Activated naive CD4-positive, alpha-beta T cell treated with anti-CD3 and anti-CD28 coated beads for 36 hours (primary cell): ENCODE measurements around the gene ADAP1. TPM values are rescaled to one million over a fixed set of nuclear protein-coding genes. Genes with fewer than 3 reads are reported as not detected.
A peak's percentile ranks its signal among the peaks of the same experiment; 100 is the strongest.
"Not testable (repeated sequence)": the region's sequence is repeated elsewhere in the genome, so short reads cannot be mapped to it uniquely, and the experiment has no call there.

ENCODE experiments used
- CTCF ChIA-PET: fragments of 350-600 bp; sonication (Branson Sonifier 250); formaldehyde crosslinking; loops from one replicate; lab custom pipeline; 2021; ENCODE audit warnings: antibody characterized with exemption; lab: Charles Lee
- DNase-seq: peaks from one replicate; pipeline ENCODE4 v3.0.0-alpha.2; 2020
- H3K27ac Mint-ChIP-seq: one replicate; pipeline ENCODE4 v1.8.0; 2021; ENCODE audit warnings: mild to moderate bottlenecking, mixed read lengths
- H3K27me3 Mint-ChIP-seq: one replicate; pipeline ENCODE4 v1.8.0; 2021; ENCODE audit warnings: low read depth, mixed read lengths
- H3K36me3 Mint-ChIP-seq: one replicate; pipeline ENCODE4 v1.8.0; 2021; ENCODE audit warnings: low read depth, mixed read lengths
- H3K4me1 Mint-ChIP-seq: one replicate; pipeline ENCODE4 v1.8.0; 2021; ENCODE audit warnings: low read depth, mixed read lengths
- H3K4me3 Mint-ChIP-seq: one replicate; pipeline ENCODE4 v1.8.0; 2021; ENCODE audit warnings: mild to moderate bottlenecking, moderate library complexity, mixed read lengths
- H3K9me3 Mint-ChIP-seq: one replicate; pipeline ENCODE4 v1.8.0; 2021; ENCODE audit warnings: mixed read lengths
- intact Hi-C: fragments of 100-400 bp; cut with micrococcal nuclease; formaldehyde crosslinking; loops from one replicate; pipeline ENCODE4 v1.15.1; 2023
- total RNA-seq, 2 experiments: library from RNA; stranded (reverse); gene quantifications; one replicate each; pipeline ENCODE4 v1.2.3, GENCODE V29; 2021

The ADAP1 gene, protein sequence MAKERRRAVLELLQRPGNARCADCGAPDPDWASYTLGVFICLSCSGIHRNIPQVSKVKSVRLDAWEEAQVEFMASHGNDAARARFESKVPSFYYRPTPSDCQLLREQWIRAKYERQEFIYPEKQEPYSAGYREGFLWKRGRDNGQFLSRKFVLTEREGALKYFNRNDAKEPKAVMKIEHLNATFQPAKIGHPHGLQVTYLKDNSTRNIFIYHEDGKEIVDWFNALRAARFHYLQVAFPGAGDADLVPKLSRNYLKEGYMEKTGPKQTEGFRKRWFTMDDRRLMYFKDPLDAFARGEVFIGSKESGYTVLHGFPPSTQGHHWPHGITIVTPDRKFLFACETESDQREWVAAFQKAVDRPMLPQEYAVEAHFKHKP
- total RNA-seq, result 1 to 10 TPM; 8.0 to 9.9 TPM

DNA sequence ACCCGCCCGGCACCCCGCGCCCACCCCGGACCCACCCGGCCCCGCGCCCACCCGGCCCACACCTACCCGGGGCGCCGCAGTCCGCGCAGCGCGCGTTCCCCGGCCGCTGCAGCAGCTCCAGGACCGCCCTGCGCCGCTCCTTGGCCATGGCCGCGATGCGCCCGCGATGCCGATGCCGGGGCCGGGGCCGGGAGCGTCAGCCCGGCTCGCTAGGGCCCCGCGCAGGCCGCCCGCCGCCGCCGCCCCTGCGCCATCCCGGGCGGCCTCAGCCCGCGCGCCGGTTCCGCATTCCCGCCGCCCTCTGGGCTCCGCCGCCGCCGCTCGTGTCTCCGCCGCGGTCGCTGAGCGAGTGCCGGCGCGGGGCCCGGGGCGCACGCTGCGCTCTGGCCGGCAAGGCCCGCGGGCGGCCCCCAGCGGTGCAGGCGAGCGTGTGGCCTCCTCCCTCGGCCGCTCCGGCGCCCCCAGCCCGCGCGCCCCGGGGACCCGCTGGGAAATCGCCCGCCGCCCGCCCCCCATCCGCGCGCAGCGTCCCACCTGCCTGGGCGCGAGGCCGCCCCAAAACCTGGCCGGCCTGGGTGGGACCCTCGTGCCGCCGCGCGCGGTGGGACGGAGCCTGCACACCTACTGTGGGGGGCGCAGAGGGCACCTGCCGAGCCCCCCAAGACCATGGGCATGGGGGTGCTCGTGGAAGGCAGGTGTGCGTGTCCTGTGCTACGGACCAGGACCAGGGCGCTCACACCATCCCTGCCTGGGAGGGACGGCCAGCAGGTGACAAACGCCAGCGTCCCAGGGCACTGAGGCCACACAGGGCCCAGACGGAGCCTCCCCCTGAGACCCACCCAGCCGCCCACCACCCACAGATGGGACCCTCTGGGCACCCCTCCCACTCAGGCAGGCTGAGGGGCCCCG is at the start of gene ADAP1:
ADAP1 (minus strand) TSS at position 351 of the 909 bp plus-strand sequence; CDS start at position 148, 203 bp downstream.
- Mint-ChIP-seq H3K27me3 (peaks cover 7% of the 10 kb centered on the region), H3K27ac (no peak within 1 kb of the TSS), H3K4me1 (no peaks in the 10 kb centered on the region), H3K9me3 (no peaks in the 10 kb centered on the region), H3K4me3 (peak within 1 kb of the TSS; percentile 49), H3K36me3 (no peaks in the 10 kb centered on the region)
- DNase-seq, result peak; percentile 54
- intact Hi-C loops, result loop anchor here (1.0 kb wide), 2 partner anchors 46 to 168 kb away; no protein-coding TSS in a partner anchor
- CTCF ChIA-PET, result interaction anchor here (0.6 to 2.7 kb wide), 4 partner anchors 9 to 89 kb away, joined by 4 to 19 read pairs (median 4); no protein-coding TSS in a partner anchor

DNA sequence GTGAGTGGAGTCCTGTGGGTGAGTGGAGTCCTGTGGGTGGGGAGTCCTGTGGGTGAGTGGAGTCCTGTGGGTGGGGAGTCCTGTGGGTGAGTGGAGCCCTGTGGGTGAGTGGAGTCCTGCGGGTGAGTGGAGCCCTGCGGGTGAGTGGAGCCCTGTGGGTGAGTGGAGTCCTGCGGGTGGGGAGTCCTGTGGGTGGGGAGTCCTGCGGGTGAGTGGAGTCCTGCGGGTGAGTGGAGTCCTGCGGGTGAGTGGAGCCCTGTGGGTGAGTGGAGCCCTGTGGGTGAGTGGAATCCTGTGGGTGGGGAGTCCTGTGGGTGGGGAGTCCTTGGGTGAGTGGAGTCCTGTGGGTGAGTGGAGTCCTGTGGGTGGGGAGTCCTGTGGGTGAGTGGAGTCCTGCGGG is 48.0 kb upstream of the ADAP1 start:
- intact Hi-C loops, H3K27me3 Mint-ChIP-seq, H3K4me3 Mint-ChIP-seq, H3K9me3 Mint-ChIP-seq, H3K4me1 Mint-ChIP-seq, H3K27ac Mint-ChIP-seq, DNase-seq, CTCF ChIA-PET, H3K36me3 Mint-ChIP-seq: not testable (repeated sequence)

DNA sequence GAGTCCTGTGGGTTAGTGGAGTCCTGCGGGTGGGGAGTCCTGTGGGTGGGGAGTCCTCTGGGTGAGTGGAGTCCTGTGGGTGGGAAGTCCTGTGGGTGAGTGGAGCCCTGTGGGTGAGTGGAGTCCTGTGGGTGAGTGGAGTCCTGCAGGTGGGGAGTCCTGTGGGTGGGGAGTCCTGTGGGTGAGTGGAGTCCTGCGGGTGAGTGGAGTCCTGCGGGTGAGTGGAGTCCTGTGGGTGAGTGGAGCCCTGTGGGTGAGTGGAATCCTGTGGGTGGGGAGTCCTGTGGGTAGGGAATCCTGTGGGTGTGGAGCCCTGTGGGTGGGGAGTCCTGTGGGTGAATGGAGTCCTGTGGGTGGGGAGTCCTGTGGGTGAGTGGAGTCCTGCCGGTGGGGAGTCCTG is 47.5 kb upstream of the ADAP1 start:
- H3K27me3 Mint-ChIP-seq, H3K4me1 Mint-ChIP-seq, CTCF ChIA-PET, H3K9me3 Mint-ChIP-seq, intact Hi-C loops, H3K27ac Mint-ChIP-seq, H3K4me3 Mint-ChIP-seq, DNase-seq, H3K36me3 Mint-ChIP-seq: not testable (repeated sequence)

DNA sequence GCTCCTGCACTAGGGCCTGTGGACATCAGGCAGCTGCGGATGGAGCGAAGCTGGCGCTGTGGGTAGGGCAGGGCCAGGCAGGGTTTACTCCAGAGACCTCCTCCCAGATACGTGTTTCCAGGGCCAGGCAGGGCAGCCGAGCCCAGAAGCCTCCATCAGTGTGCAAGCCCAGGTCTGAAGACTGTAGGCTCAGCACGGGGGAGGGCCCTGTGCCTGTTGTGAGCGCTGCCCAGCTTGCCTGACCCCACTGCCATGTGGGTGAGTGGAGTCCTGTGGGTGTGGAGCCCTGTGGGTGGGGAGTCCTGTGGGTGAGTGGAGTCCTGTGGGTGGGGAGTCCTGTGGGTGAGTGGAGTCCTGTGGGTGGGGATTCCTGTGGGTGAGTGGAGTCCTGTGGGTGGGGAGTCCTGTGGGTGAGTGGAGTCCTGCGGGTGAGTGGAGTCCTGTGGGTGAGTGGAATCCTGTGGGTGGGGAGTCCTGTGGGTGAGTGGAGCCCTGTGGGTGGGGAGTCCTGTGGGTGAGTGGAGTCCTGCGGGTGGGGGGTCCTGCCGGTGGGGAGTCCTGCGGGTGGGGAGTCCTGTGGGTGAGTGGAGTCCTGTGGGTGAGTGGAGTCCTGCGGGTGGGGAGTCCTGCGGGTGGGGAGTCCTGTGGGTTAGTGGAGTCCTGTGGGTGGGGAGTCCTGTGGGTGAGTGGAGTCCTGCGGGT is 46.7 kb upstream of the ADAP1 start:
- DNase-seq, result not testable (repeated sequence)

DNA sequence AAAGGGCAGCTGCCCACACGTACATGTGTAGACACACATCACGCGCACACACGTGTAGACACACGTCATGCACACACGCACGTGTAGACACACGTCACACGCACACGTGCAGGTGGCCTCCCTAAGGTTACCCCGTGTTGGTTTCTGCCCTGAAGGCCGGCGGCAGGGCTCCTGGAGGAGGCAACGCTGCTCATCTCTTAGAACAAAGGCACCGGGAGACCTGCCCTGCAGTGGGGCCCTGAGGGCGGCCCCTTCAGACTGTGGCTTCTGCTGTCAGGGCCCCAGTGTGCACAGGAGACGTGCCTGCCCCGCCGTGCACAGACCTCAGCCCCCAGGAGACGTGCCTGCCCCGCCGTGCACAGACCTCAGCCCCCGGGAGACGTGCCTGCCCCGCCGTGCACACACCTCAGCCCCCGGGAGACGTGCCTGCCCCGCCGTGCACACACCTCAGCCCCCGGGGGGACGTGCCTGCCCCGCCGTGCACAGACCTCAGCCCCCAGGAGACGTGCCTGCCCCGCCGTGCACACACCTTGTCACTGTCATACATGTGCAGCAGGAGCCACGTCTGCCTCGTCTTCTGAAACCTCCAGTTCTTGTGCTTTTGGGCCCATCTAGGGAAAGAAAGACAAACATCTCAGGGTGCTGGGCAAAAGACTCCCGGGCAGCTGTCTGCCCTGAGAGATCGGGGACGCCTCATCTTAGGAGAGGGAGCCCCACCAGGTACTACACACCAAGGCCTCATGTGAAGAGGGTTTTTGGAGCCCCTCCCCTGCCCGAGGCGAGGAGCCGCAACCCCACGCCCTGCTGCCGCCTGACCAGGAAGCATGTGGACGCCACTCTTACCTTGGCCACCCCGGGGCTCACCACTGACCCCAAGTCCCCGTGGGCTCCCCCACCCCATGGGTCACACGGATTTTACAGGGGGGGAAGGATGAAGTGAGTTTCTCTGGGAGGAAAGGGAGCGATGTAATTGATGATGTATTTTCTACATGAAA is 45.8 kb upstream of the ADAP1 start:
- Mint-ChIP-seq H3K9me3 (no peaks in the 10 kb centered on the region), H3K4me1 (no peaks in the 10 kb centered on the region)

More for the DNA sequence above, 46.7 kb upstream of the ADAP1 start:
- H3K4me1 Mint-ChIP-seq, H3K27ac Mint-ChIP-seq, H3K27me3 Mint-ChIP-seq, H3K36me3 Mint-ChIP-seq, H3K4me3 Mint-ChIP-seq, H3K9me3 Mint-ChIP-seq, intact Hi-C loops: not testable (repeated sequence)
- CTCF ChIA-PET, result interaction anchor here (0.5 to 1.0 kb wide), 3 partner anchors 57 to 124 kb away, joined by 3 to 4 read pairs (median 3); no protein-coding TSS in a partner anchor

DNA sequence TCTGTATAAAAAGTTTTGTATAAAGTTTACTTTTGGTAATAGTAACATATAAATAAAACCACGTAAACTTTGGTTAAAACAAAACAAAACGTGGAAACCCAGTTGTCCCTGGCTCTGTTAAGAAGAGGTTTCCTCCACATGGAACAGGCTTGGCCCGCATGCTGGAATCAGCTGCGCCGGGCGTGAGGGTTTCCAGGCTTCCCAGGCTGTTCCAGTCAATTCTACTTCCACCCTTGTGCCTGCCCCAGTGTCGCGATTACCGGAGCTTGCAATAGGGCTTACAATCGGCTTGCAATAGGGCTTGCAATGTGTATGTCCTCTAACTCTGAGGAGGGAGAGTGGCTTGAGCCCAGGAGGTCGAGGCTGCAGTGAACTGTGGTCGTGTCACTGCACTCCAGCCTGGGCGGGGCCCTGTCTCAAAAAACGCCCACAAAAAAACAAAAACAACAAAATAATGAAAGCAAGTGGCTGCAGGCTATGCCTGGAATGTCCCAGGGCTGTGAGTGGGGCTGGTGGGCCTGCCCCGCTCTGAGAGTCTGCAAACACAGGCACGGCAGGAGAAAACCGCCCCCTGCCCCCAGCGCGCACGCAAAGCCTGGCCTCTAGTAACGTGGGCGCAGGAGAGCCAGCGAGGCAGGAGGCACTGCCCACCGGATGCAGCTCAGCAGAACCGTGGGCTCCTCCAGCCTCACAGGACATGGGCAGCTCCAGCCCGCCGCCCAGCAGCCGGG is 44.8 kb upstream of the ADAP1 start:
- intact Hi-C loops, result no loop called here
- CTCF ChIA-PET, result interaction anchor here (1.2 kb wide), 1 partner anchor 176 kb away, joined by 3 read pairs; no protein-coding TSS in a partner anchor
- Mint-ChIP-seq H3K4me1 (no peaks in the 10 kb centered on the region), H3K36me3 (peaks cover 2% of the 10 kb centered on the region), H3K4me3 (no peak overlapping the region), H3K27ac (no peak overlapping the region), H3K27me3 (no peaks in the 10 kb centered on the region), H3K9me3 (no peaks in the 10 kb centered on the region)
- DNase-seq, result no peak

More for the DNA sequence above, 45.8 kb upstream of the ADAP1 start:
- intact Hi-C loops, result no loop called here
- Mint-ChIP-seq H3K4me3 (no peak overlapping the region), H3K36me3 (peaks cover 2% of the 10 kb centered on the region), H3K27me3 (no peaks in the 10 kb centered on the region), H3K27ac (no peak overlapping the region)
- no peak for DNase-seq
- CTCF ChIA-PET, result interaction anchor here (0.7 to 1.0 kb wide), 2 partner anchors 58 to 66 kb away, joined by 3 read pairs; no protein-coding TSS in a partner anchor

DNA sequence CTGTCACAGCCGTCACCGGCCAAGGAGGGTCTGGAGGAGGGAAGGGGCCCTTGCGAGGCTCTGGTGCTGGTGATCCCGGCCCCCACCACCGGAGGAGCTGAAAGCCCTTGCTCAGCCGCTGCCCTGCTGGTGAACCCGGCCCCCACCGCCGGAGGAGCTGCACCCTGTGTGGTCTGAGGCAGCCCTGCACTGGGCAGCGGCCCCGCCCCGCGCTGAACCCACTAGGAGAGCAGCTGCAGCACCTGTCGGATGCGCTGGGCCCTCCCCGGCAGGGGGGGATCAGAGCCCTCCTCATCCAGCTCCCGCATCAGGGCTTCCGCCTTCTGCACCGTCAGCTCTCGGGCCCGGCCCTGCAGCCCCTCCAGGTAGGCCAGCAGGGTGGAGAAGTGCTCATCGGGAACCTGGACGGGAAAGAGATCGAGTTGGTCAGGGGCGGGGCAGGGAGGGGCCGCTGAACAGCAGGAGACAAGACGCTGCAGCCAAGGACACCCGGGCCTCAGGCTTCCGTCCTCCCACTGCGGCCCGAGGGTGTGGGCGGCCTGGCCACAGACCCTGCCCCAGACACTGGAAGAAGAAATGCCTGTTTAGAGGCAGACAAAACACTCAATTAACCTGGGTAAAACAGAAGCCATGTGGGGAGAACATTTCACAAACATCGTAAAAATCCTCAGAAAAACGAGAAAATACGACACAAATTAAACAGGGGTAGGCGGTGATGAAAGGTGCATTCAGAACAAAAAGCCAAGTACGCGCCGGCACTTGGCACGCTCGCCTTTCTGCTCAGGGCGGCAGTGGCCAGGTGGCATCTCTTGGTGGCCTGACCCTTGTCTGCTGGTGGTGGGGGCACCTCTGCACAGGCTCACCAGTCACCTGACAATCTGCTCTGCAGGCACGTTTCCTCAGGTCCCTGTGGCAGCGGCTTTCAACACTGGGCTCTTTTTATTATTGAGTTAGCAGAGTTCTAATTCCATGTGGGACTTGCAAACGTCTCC is 43.2 kb upstream of the ADAP1 start:
- H3K27me3 Mint-ChIP-seq, result no peaks in the 10 kb centered on the region
- CTCF ChIA-PET, result interaction anchor here (0.8 to 6.1 kb wide), 3 partner anchors 69 to 178 kb away, joined by 3 to 157 read pairs (median 4); no protein-coding TSS in a partner anchor
- intact Hi-C loops, result no loop called here
- H3K4me3 Mint-ChIP-seq, result no peak overlapping the region
- peaks cover 3% of the 10 kb centered on the region for H3K4me1 Mint-ChIP-seq
- no peak overlapping the region for H3K27ac Mint-ChIP-seq
- H3K9me3 Mint-ChIP-seq, result no peaks in the 10 kb centered on the region
- no peak for DNase-seq
- H3K36me3 Mint-ChIP-seq, result peaks cover 2% of the 10 kb centered on the region

DNA sequence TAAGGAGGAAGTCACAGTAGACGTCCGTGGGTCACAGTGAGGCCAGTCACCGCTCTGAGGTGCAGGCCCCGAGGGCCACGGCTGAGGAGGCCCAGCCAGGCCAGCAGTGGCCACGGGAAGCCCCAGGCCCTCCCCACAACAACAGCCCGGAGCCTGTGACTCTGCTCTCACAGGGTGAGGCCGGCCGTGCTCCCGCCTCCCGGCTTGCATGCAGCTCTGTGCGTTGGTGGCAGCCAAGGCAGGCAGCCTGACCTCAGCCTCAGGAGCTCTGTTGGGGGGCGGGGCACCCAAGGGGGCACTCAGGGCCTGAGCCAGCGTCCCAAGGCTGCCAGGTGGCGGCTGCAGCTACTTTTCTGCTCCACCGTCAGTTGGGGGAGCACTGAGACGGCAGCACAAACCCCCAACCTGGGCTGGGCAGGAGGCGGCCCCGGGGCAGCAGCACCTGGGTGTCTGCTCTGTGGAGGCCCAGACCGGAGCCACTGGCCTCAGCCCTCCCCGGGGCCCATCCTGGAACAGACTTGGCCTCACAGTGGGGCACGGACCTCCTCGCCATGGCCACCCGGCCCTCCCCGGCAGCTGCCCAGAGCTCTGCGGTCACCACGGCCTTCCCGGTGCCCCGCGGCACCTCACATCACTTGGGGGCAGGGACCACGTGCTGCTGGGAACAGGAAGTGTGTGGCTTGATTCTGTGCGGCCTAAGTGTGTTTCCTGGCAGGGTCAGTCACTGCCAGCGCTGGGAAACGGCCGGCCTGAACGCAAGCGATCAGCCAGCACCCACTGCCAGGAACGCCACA is 41.8 kb upstream of the ADAP1 start:
- H3K27ac Mint-ChIP-seq, result no peak overlapping the region
- no peak for DNase-seq
- no peak overlapping the region for H3K4me3 Mint-ChIP-seq
- H3K27me3 Mint-ChIP-seq, result no peaks in the 10 kb centered on the region
- H3K36me3 Mint-ChIP-seq, result peaks cover 2% of the 10 kb centered on the region
- intact Hi-C loops, result no loop called here
- CTCF ChIA-PET, result interaction anchor here (4.5 to 6.1 kb wide), 2 partner anchors 56 to 70 kb away, joined by 44 to 157 read pairs; no protein-coding TSS in a partner anchor
- H3K9me3 Mint-ChIP-seq, result no peaks in the 10 kb centered on the region
- H3K4me1 Mint-ChIP-seq, result peaks cover 3% of the 10 kb centered on the region

DNA sequence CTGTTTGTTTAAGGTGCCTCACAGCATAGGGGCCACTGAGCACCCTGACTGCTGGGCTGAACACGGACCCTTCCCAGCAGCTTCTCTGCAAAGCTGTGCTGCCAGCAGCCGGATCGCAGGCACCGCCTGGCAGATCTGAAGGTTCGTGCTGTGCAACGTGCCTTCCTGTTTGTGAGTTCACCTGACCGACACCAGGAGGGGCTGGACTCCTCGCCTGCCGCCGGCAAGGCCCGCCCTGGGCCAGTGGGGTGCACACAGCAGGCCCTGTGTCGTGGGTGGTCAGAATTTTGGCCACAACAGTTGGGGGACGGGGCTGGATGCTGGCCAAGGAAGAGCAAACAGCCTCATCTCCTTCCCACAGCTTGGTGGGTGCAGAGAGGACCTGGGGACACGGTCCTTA is 41.1 kb upstream of the ADAP1 start:
- H3K36me3 Mint-ChIP-seq, result peaks cover 2% of the 10 kb centered on the region
- peaks cover 3% of the 10 kb centered on the region for H3K4me1 Mint-ChIP-seq
- intact Hi-C loops, result no loop called here
- H3K9me3 Mint-ChIP-seq, result no peaks in the 10 kb centered on the region
- H3K27ac Mint-ChIP-seq, result no peak overlapping the region
- no peak for DNase-seq
- no peaks in the 10 kb centered on the region for H3K27me3 Mint-ChIP-seq
- no peak overlapping the region for H3K4me3 Mint-ChIP-seq
- CTCF ChIA-PET, result interaction anchor here (1.2 to 6.1 kb wide), 7 partner anchors 19 to 180 kb away, joined by 5 to 157 read pairs (median 38); partner anchors contain the start of genes COX19 and GPER1
